K562 (cell line): ENCODE results near the gene DGCR2. TPM values are rescaled to one million over a fixed set of nuclear protein-coding genes. Genes with fewer than 3 reads are reported as not detected.

Experiments
- ATAC-seq: fragments of 200-7000 bp; cut with Tn5 transposase; 3 replicates; pipeline ENCODE4 v1.9.1; 2020; ENCODE audit warnings: moderate library complexity
- BruUV-seq: library from RNA; stranded (reverse); fragments of 400-500 nt; replicated peaks from 2 replicates; lab custom pipeline; 2021; lab: Mats Ljungman, UMichigan
- CTCF ChIA-PET: fragments of 300-600 bp; formaldehyde crosslinking; extraction: SDS; loops from one replicate; lab custom pipeline; 2021; ENCODE audit warnings: low intra/inter-chr PET ratio; lab: Yijun Ruan, JAX
- POLR2A ChIA-PET: fragments of 300-600, 350-650 bp; sonication (Branson Sonifier 250); formaldehyde crosslinking; extraction: SDS; loops from one replicate; lab custom pipeline; 2021; ENCODE audit warnings: antibody characterized with exemption, inconsistent platforms; lab: Yijun Ruan, JAX
- DNase-seq, 4 experiments: peaks; one replicate each; pipeline versions ENCODE4 v3.0.0 to v3.0.0-alpha.2; 2011 to 2018; ENCODE audit warnings: low spot score in 3 of 4, mixed read lengths in 3 of 4; ENCODE audit errors: extremely low read depth in 1 of 4
- FAIRE-seq: peaks from 2 replicates; lab custom pipeline; 2011; peaks lifted over from hg19 to GRCh38; lab: Jason Lieb, UNC
- H2AFZ ChIP-seq: 2 replicates; pipeline ENCODE4 v1.6.0; 2011; ENCODE audit warnings: low read depth, low read length, control low read depth, inconsistent platforms
- H3K27ac ChIP-seq: fragments of 200-600 bp; 3 replicates; pipeline ENCODE4 v1.8.0; 2011; ENCODE audit warnings: low read depth, mild to moderate bottlenecking, control low read depth, inconsistent platforms, low read length, moderate library complexity, mixed read lengths; ENCODE audit errors: extremely low read depth
- H3K27me3 ChIP-seq, 2 experiments: fragments of 300-600 bp in 1 of 2; 2 replicates in 1 of 2; 3 replicates in 1 of 2; pipeline versions ENCODE4 v1.6.0 to v1.8.0; 2011; ENCODE audit warnings: inconsistent platforms in 2 of 2, low read length in 2 of 2, mild to moderate bottlenecking in 1 of 2, mixed read lengths in 1 of 2, moderate library complexity in 1 of 2; ENCODE audit not compliant: control insufficient read depth in 2 of 2, insufficient read depth in 2 of 2
- H3K36me3 ChIP-seq: fragments of 300-600 bp; 3 replicates; pipeline ENCODE4 v1.8.0; 2011; ENCODE audit warnings: mild to moderate bottlenecking, low read length, inconsistent platforms; ENCODE audit not compliant: control insufficient read depth, insufficient read depth
- H3K4me1 ChIP-seq, 2 experiments: fragments of 200-600 bp in 1 of 2; replicated peaks in 1 of 2; 2 replicates in 1 of 2; 3 replicates in 1 of 2; pipeline versions ENCODE4 v1.5.1 to v1.8.0; 2011; ENCODE audit warnings: inconsistent platforms in 2 of 2, low read length in 2 of 2, mild to moderate bottlenecking in 1 of 2, mixed read lengths in 1 of 2, moderate library complexity in 1 of 2; ENCODE audit not compliant: control insufficient read depth in 2 of 2, insufficient read depth in 2 of 2
- H3K4me2 ChIP-seq: 2 replicates; pipeline ENCODE4 v1.6.1; 2011; ENCODE audit warnings: low read length, control low read depth, inconsistent platforms, mixed read lengths; ENCODE audit not compliant: insufficient read depth
- H3K4me3 ChIP-seq: fragments of 200-600 bp; sonication (generic), shearing (Covaris generic); 2 replicates; pipeline ENCODE4 v1.5.1; 2016; ENCODE audit warnings: control low read depth, inconsistent platforms
- H3K79me2 ChIP-seq: fragments of 200-600 bp; 3 replicates; pipeline ENCODE4 v1.8.0; 2011; ENCODE audit warnings: low read length, inconsistent platforms; ENCODE audit not compliant: control insufficient read depth, insufficient read depth
- H3K9ac ChIP-seq, 2 experiments: 2 replicates each; pipeline versions ENCODE4 v1.6.0 to v1.6.1; 2011; ENCODE audit warnings: low read depth in 2 of 2, low read length in 2 of 2, control low read depth in 1 of 2, inconsistent platforms in 1 of 2, mild to moderate bottlenecking in 1 of 2, mixed read lengths in 1 of 2; ENCODE audit not compliant: insufficient read depth in 1 of 2
- H3K9me1 ChIP-seq: one replicate; pipeline ENCODE4 v1.6.0; 2011; ENCODE audit warnings: inconsistent platforms, mild to moderate bottlenecking, low read length, moderate library complexity; ENCODE audit not compliant: control insufficient read depth, insufficient read depth
- H3K9me3 ChIP-seq: replicated peaks from 2 replicates; pipeline ENCODE4 v1.5.1; 2011; ENCODE audit warnings: low read depth, low read length, inconsistent platforms; ENCODE audit not compliant: control insufficient read depth, insufficient read depth
- H4K20me1 ChIP-seq: replicated peaks from 2 replicates; pipeline ENCODE4 v1.6.1; 2011; ENCODE audit warnings: low read length, inconsistent platforms, mixed read lengths; ENCODE audit not compliant: control insufficient read depth, insufficient read depth
- EZH2 ChIP-seq: IDR thresholded peaks from 2 replicates; pipeline ENCODE4 v1.6.1; 2012; ENCODE audit warnings: low read depth, mild to moderate bottlenecking, inconsistent platforms, low read length, borderline replicate concordance
- GTF3C2 ChIP-seq: IDR thresholded peaks from 3 replicates; pipeline ENCODE4 v1.6.1; 2011; ENCODE audit warnings: borderline replicate concordance, mild to moderate bottlenecking, moderate library complexity; ENCODE audit not compliant: insufficient read length; ENCODE audit errors: extremely low read depth
- HDGF ChIP-seq: fragments of 450-650 bp; IDR thresholded peaks from 2 replicates; pipeline ENCODE4 v1.6.1; 2016
- HSF4 ChIP-seq: fragments of 250-450 bp; sonication (Bioruptor Pico); IDR thresholded peaks from 2 replicates; pipeline ENCODE4 v2.1.2; 2022; ENCODE audit warnings: mild to moderate bottlenecking, moderate library complexity, borderline replicate concordance
- IRF1 ChIP-seq: sonication (generic); formaldehyde crosslinking; IDR thresholded peaks from 2 replicates; pipeline ENCODE4 v1.8.0; 2022; ENCODE audit warnings: missing genetic modification reagents, mild to moderate bottlenecking, borderline replicate concordance
- IRF2 ChIP-seq: sonication (generic); formaldehyde crosslinking; IDR thresholded peaks from 2 replicates; pipeline ENCODE4 v1.8.1; 2022; ENCODE audit warnings: mild to moderate bottlenecking, missing genetic modification reagents
- NR0B1 ChIP-seq: fragments of 450-650 bp; IDR thresholded peaks from one replicate; pipeline ENCODE4 v1.6.1; 2018; ENCODE audit warnings: mild to moderate bottlenecking, moderate library complexity; ENCODE audit not compliant: partially characterized antibody
- PCBP2 ChIP-seq: fragments of 200-400 bp; formaldehyde crosslinking; IDR thresholded peaks from 2 replicates; pipeline ENCODE4 v1.6.1; 2018; ENCODE audit warnings: low read length, low read depth, mild to moderate bottlenecking, moderate library complexity; ENCODE audit not compliant: poor library complexity, severe bottlenecking
- PHF8 ChIP-seq: fragments of 200-600 bp; sonication (generic); IDR thresholded peaks from 2 replicates; pipeline ENCODE4 v1.6.1; 2012; ENCODE audit warnings: mixed run types, mild to moderate bottlenecking, inconsistent platforms, low read length, moderate library complexity, borderline replicate concordance
- RBBP5 ChIP-seq: fragments of 200-600 bp; sonication (generic); IDR thresholded peaks from 2 replicates; pipeline ENCODE4 v1.6.1; 2012; ENCODE audit warnings: borderline replicate concordance, mild to moderate bottlenecking, low read length, control low read depth, inconsistent platforms; ENCODE audit not compliant: insufficient read depth, poor library complexity, severe bottlenecking
- SAFB ChIP-seq: fragments of 200-400 bp; formaldehyde crosslinking; IDR thresholded peaks from 2 replicates; pipeline ENCODE4 v1.6.1; 2017; ENCODE audit warnings: low read depth, low read length, borderline replicate concordance
- TBP ChIP-seq: optimal IDR thresholded peaks from 2 replicates; pipeline ENCODE3; 2011; ENCODE audit warnings: low read depth, low read length, improper control_type of control experiment
- ZNF639 ChIP-seq, 2 experiments: fragments of 200-800 bp in 1 of 2; sonication (Bioruptor generic) in 1 of 2; sonication (generic) in 1 of 2; formaldehyde crosslinking in 1 of 2; IDR thresholded peaks in 1 of 2; conservative IDR thresholded peaks in 1 of 2; 2 replicates each; pipeline versions ENCODE4 v1.5.0 to v1.6.1; 2016 to 2020; ENCODE audit warnings: missing compliant biosample characterization in 1 of 2, missing genetic modification characterization in 1 of 2, missing genetic modification reagents in 1 of 2
- WGBS: fragments of 100-300 bp; shearing (Covaris generic); methylation state at CpG from one replicate; pipeline ENCODE4 v1.1.6; 2016; ENCODE audit warnings: low coverage, mixed read lengths; ENCODE audit not compliant: insufficient coverage; ENCODE audit errors: missing lambda C conversion rate; 5-methylcytosine and 5-hydroxymethylcytosine counted together
- in situ Hi-C: fragments of 300-500 bp; cut with MboI; formaldehyde crosslinking; loops from 4 replicates; pipeline ENCODE4 v1.15.0; 2018; ENCODE audit warnings: inconsistent platforms, mixed read lengths
- intact Hi-C: fragments of 100-400 bp; cut with micrococcal nuclease; formaldehyde crosslinking; loops from 2 replicates; pipeline ENCODE4 v1.14.2; 2022
- polyA plus RNA-seq, 8 experiments: library from polyadenylated mRNA; depleted of rRNA in 4 of 8; stranded (reverse) in 5 of 8; unstranded in 3 of 8; fragments of >200 nt; fragmentation: Nextera tagmentation in 2 of 8; fragmentation: Illumina TruSeq in 1 of 8; extraction: Ambion mirVana in 2 of 8; extraction: Trizol in 1 of 8; gene quantifications; 2 replicates each; pipeline versions ENCODE4 v1.2.1 to v1.2.3, GENCODE V29; 2011 to 2014; ENCODE audit warnings: inconsistent platforms in 1 of 8, missing spikeins in 1 of 8
- total RNA-seq, 7 experiments: library from RNA; depleted of rRNA in 6 of 7; stranded (reverse); fragments of >200 nt in 6 of 7; fragmentation: Illumina TruSeq in 2 of 7; extraction: Trizol in 2 of 7; gene quantifications; 2 replicates each; pipeline versions ENCODE4 v1.2.1 to v1.2.3, GENCODE V29; 2011 to 2021; ENCODE audit warnings: low replicate concordance in 1 of 7

Gene DGCR2
- total and polyA plus RNA-seq, 9 of the 15 experiments (the other 6 are each of a cell fraction or from before 2014, with no cell fraction given), result 0.69 to 101 (median 56.4) TPM

- Histone ChIP-seq H3K4me2 (no peak overlapping the region), H3K79me2 (no peaks in the 10 kb centered on the region), H3K4me1 (peaks cover 0 to 16% of the 10 kb centered on the region in 2 experiments; a peak in 1 of 5 replicates), H3K9ac (no peak overlapping the region), H3K4me3 (no peak overlapping the region), H3K27ac (no peak overlapping the region), H3K9me3 (no peaks in the 10 kb centered on the region), H3K27me3 (peaks cover 82 to 94% of the 10 kb centered on the region in 2 experiments), H3K36me3 (no peaks in the 10 kb centered on the region), H4K20me1 (peaks cover 36% of the 10 kb centered on the region), H2AFZ (no peak overlapping the region), H3K9me1 (no peaks in the 10 kb centered on the region)
- ChIA-PET POLR2A (interaction anchor here (0.9 to 3.3 kb wide), 2 partner anchors 11 to 23 kb away, joined by 4 to 27 read pairs; no protein-coding TSS in a partner anchor), CTCF (no interaction called here)
- in situ Hi-C loops (loop anchor here (25.0 kb wide), 1 partner anchor 205 kb away; no protein-coding TSS in a partner anchor), intact Hi-C loops (no loop called here)
- ATAC-seq (no peak), FAIRE-seq (no peak), DNase-seq (no peak)
- BruUV-seq, result no TSS peak
- WGBS, result 6% methylated on average over 10 of the region's 10 CpGs
- TF ChIP-seq RBBP5 (peak; percentile 41), NR0B1 (no peak), SAFB (no peak), ZNF639 (CRISPR knock-in tag; conservative IDR thresholded peaks at IDR 0.05 in 1 of 2, IDR thresholded peaks at IDR 0.05 in 1 of 2) (0 out of 4 replicates have a peak, but pooled peaks of 1 of the 2 experiments have one; percentile 25), GTF3C2 (no peak), HDGF (no peak), HSF4 (no peak), IRF1 (no peak), PHF8 (peak; percentile 21; the same call in 1 of the 2 replicates), EZH2 (peak; percentile 93), IRF2 (CRISPR knock-in tag) (0 out of 2 replicates have a peak, but pooled peaks have one; percentile 56), PCBP2 (no peak), TBP (peak; percentile 20)
Measured at GRCh38 chr22:18992543-18993198, 129.5 kb downstream of the DGCR2 start.
